Ascending aorta (tissue), 2 donors: ENCODE results near the gene SHH. TPM values are rescaled to one million over a fixed set of nuclear protein-coding genes. Genes with fewer than 3 reads are reported as not detected.

ENCODE experiments used
- DNase-seq, 2 donors: peaks; one replicate each; pipeline ENCODE4 v3.0.0-alpha.2; 2019; ENCODE audit warnings: low spot score in 2 of 2
- H3K27ac ChIP-seq, 2 donors: fragments of 200-600 bp; sonication (generic); one replicate each; pipeline ENCODE4 v1.5.1; 2016 to 2017; ENCODE audit warnings: mild to moderate bottlenecking in 1 of 2
- H3K27me3 ChIP-seq: fragments of 200-600 bp; sonication (generic); one replicate; pipeline ENCODE4 v1.5.1; 2017
- H3K36me3 ChIP-seq, 2 donors: fragments of 200-600 bp; sonication (generic); one replicate each; pipeline ENCODE4 v1.5.1; 2016
- H3K4me1 ChIP-seq, 2 donors: fragments of 200-600 bp; sonication (generic); one replicate each; pipeline ENCODE4 v1.5.1; 2016 to 2017; ENCODE audit warnings: mild to moderate bottlenecking in 1 of 2
- H3K4me3 ChIP-seq, 2 donors: fragments of 200-600 bp; sonication (generic); one replicate each; pipeline ENCODE4 v1.5.1; 2016 to 2017; ENCODE audit warnings: mild to moderate bottlenecking in 1 of 2
- H3K9me3 ChIP-seq, 2 donors: fragments of 200-600 bp; sonication (generic); one replicate each; pipeline ENCODE4 v1.5.1; 2016
- CTCF ChIP-seq, 3 experiments: fragments of 200-600 bp in 2 of 3; fragments of 450-650 bp in 1 of 3; sonication (generic) in 2 of 3; IDR thresholded peaks; one replicate each; pipeline ENCODE4 v1.5.1; 2016 to 2019; ENCODE audit warnings: antibody characterized with exemption in 3 of 3, mild to moderate bottlenecking in 1 of 3, moderate library complexity in 1 of 3
- intact Hi-C: fragments of 100-400 bp; cut with DNase I; formaldehyde crosslinking; loops from one replicate; pipeline ENCODE4 v1.15.1; 2023
- total RNA-seq: library from RNA; depleted of rRNA; stranded (reverse); fragments of >200 nt; gene quantifications from one replicate; pipeline ENCODE4 v1.1.0, GENCODE V29; 2016

Gene SHH
- total RNA-seq, 1 donor from 2014 or later: 0.11 TPM

- intact Hi-C loops: no loop called here
- TF ChIP-seq CTCF (IDR thresholded peaks at IDR 0.05): no peak
- H3K4me3 ChIP-seq: no peak overlapping the region
- H3K36me3 ChIP-seq: no peaks in the 10 kb centered on the region
- peaks cover 0 to 8% of the 10 kb centered on the region in 2 donors for H3K4me1 ChIP-seq
- H3K27me3 ChIP-seq: no peaks in the 10 kb centered on the region
- no peaks in the 10 kb centered on the region for H3K9me3 ChIP-seq
- H3K27ac ChIP-seq: no peak overlapping the region
- no peak for DNase-seq
Observed at GRCh38 chr7:155800741-155801267, 11.5 kb downstream of the SHH start.

- TF ChIP-seq CTCF (IDR thresholded peaks at IDR 0.05): no peak
- H3K36me3 ChIP-seq: no peaks in the 10 kb centered on the region
- no peak overlapping the region for H3K4me3 ChIP-seq
- DNase-seq: no peak
- H3K9me3 ChIP-seq: no peaks in the 10 kb centered on the region
- peaks cover 0 to 3% of the 10 kb centered on the region in 2 donors for H3K4me1 ChIP-seq
- no peak overlapping the region for H3K27ac ChIP-seq
- H3K27me3 ChIP-seq: no peaks in the 10 kb centered on the region
- intact Hi-C loops: no loop called here
Observed at GRCh38 chr7:155800301-155800700, 12.0 kb downstream of the SHH start.

- Histone ChIP-seq H3K4me3 (no peak overlapping the region), H3K36me3 (no peaks in the 10 kb centered on the region), H3K4me1 (no peaks in the 10 kb centered on the region), H3K27ac (no peak overlapping the region), H3K9me3 (no peaks in the 10 kb centered on the region), H3K27me3 (no peaks in the 10 kb centered on the region)
- no peak for DNase-seq
- intact Hi-C loops: no loop called here
- TF ChIP-seq CTCF (IDR thresholded peaks at IDR 0.05): no peak
Observed at GRCh38 chr7:155799514-155799913, 12.7 kb downstream of the SHH start.

- Histone ChIP-seq H3K4me1 (no peaks in the 10 kb centered on the region), H3K27ac (no peak overlapping the region), H3K9me3 (no peaks in the 10 kb centered on the region), H3K4me3 (no peak overlapping the region), H3K36me3 (no peaks in the 10 kb centered on the region), H3K27me3 (no peaks in the 10 kb centered on the region)
- no peak for TF ChIP-seq CTCF (IDR thresholded peaks at IDR 0.05)
- DNase-seq: no peak
- intact Hi-C loops: no loop called here
Observed at GRCh38 chr7:155798673-155799439, 13.4 kb downstream of the SHH start.

- H3K9me3 ChIP-seq: no peaks in the 10 kb centered on the region
- H3K4me1 ChIP-seq: no peaks in the 10 kb centered on the region
- no peak for TF ChIP-seq CTCF (IDR thresholded peaks at IDR 0.05)
- intact Hi-C loops: no loop called here
- H3K27me3 ChIP-seq: no peaks in the 10 kb centered on the region
- H3K27ac ChIP-seq: no peak overlapping the region
- no peak overlapping the region for H3K4me3 ChIP-seq
- DNase-seq: no peak
- H3K36me3 ChIP-seq: no peaks in the 10 kb centered on the region
Observed at GRCh38 chr7:155797262-155798250, 14.7 kb downstream of the SHH start.
